Hepatocyte (in vitro differentiated cells): Measurements from ENCODE around the gene CBLB.

Source experiments
- EZH2phosphoT487 ChIP-seq: fragments of 200-600 bp; sonication (generic); IDR thresholded peaks from one replicate; pipeline ENCODE4 v1.6.1; 2018; ENCODE audit warnings: antibody characterized with exemption, mild to moderate bottlenecking, low read depth, moderate library complexity; ENCODE audit not compliant: unreplicated experiment, severe bottlenecking
- TF ChIP-seq, protein P1 (sequence below): fragments of 200-600 bp; sonication (generic); IDR thresholded peaks from 2 replicates; pipeline ENCODE4 v1.5.1; 2016; ENCODE audit warnings: antibody characterized with exemption, mild to moderate bottlenecking; ENCODE audit not compliant: poor library complexity

DNA sequence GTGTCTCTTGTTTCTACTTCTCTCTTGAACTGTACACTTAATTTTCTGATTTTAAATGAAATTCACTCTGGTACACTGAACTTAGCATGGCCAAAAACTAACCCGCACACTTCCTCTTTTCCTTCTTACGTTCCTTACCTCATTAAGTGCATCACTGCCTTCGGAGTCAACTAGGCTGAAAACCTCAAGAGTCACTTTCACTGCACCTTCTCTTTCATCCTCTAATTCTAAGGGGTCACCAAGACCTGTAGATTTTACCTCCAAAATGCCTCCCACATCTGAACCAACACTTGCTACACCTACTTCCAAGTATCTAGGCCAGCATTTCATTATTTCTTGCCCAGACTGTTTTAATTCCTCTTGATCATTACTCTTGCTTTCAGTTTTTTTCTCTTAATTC lies 6.6 kb downstream of the CBLB start:
- TF ChIP-seq, protein P1, sequence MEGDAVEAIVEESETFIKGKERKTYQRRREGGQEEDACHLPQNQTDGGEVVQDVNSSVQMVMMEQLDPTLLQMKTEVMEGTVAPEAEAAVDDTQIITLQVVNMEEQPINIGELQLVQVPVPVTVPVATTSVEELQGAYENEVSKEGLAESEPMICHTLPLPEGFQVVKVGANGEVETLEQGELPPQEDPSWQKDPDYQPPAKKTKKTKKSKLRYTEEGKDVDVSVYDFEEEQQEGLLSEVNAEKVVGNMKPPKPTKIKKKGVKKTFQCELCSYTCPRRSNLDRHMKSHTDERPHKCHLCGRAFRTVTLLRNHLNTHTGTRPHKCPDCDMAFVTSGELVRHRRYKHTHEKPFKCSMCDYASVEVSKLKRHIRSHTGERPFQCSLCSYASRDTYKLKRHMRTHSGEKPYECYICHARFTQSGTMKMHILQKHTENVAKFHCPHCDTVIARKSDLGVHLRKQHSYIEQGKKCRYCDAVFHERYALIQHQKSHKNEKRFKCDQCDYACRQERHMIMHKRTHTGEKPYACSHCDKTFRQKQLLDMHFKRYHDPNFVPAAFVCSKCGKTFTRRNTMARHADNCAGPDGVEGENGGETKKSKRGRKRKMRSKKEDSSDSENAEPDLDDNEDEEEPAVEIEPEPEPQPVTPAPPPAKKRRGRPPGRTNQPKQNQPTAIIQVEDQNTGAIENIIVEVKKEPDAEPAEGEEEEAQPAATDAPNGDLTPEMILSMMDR, result no peak
- TF ChIP-seq EZH2phosphoT487, result no peak
